Smooth muscle cell of the brain vasculature (primary cell): ENCODE data around the gene FAM107B.
"Not testable (repeated sequence)": the region's sequence is repeated elsewhere in the genome, so short reads cannot be mapped to it uniquely, and the experiment has no call there.

Experiments used
- DNase-seq: peaks from one replicate; pipeline ENCODE4 v3.0.0-alpha.2; 2012; ENCODE audit warnings: low read depth, low spot score

Gene FAM107B

DNA sequence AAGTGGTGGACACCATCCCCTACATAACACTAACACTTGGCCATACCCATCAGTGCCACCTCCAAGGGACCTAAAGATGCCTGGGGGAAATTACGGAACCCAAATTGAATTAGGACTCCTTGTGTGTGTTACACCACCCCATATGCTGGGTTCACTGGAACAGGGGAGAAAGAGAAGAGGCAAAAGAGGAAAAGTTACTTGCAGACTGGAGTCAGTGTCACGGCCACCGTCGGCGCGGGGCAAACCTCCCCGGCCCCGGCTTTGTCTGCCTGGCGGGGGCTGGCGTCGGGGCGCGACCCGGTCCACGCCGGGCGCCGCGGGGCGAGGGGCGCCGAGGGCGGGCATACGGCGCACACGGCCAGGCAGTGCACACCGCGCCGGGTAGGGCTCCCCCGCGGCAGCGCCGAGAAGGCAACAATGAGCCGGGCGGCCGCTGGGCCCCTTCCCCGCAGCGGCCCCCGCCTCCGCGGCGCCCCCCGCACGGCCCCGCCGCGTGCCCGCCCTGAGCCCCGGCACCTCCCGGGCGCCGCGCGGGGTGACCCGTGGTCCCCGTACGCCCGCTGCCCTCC is 171.1 kb downstream of the FAM107B start:
- no peak for DNase-seq

GRCh38 chr10:14602807-14603533 is 171.7 kb downstream of the FAM107B start:
- no peak for DNase-seq

DNA sequence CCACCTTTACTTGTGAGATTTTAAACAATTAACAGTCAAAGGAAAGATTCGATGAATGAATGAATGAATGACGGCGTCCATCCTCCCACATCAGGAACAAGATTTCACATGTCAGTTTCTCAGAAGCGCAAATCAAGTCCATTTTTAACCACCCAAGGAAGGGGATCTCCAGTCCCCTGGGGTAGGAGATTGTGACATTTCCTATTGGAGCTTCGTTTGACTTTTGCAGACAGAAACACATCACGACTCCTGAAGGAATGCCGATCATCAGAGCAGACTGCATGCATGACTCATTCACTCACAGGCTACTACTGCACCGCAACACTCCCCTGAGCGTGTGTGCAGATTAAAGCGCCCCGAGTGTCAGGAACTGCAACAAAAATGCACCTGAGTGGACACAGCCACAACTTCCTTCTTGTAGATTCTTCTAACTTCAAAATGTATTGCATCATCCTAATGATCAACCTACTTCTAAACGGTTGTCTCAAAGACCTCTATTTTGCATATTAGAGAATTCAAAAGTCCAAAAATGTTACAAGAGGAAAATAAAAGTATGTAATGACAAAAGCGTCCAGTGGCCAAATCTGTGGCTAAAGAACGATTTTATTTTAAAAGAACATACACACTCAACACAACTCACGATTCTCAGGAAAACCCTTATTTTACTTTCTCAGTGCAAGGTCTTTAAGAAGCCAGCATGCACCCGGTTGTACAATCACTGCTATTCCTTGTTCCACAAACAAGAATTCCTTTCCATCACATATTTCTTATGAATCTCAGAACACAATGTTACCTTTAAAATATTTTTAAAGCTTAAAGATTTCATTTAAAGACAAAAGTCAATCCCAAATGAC is 172.6 kb downstream of the FAM107B start:
- DNase-seq, result no peak

DNA sequence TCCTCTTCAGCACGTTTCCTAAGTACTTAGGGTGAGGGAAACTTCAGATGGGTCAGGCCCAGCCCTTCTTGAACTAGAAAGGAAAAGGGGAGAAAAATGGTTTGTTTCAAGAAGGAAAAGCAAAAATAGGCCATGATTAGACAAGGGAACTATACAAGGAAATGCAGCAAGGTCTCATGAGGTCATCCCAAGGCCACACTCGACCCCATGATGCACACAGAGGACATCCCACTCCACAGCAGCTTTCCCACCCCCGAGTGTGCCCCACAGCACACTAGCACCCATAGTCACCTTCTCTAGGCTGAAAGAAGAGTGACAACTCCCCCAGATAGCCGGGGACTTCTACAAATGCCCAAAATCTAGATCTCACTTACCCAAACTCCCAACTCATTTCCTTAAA is 173.4 kb downstream of the FAM107B start:
- DNase-seq, result no peak

GRCh38 chr10:14600065-14600464 is 174.6 kb downstream of the FAM107B start:
- no peak for DNase-seq

DNA sequence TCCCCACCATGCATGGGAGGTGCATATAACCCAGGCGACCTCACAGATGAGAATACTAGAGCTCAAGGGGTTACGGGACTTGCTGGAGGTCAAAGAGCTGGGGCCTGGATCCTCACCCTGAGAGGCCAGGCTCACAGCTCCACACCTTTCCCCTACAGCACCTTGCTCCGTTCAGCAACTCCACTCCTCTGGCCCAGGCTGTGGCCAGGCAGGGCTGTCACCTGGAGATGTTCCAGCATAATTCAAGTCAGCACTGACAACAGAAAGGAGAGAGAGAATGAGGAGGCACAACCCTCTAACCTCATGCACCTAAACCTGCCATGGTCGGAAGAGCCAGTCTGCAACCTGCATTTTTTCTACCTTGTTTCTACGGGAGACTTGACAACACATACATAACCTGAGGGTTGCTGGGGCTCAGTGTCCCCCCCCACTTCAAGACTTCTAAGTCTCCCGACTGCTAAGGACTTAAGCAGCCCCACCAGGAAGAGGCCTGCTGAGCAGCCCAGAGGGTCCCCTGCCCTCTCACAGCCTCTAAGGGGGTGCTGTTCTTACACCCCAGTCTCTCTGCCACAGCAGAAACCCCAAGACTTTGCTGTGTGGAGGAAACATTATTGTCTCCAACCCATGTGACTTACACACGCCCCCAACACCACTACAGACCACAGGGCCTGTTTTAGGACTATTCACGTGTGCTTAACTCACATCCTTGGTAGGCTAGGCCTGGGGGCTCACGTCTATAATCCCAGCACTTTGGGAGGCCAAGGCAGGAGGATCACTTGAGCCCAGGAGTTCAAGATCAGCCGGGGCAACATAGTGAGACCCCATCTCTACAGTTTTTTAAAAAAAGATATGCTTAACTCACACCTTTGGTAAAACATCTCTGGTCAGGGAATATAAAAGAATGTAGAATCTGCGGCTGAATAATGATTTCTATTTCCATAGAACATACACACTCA is 175.6 kb downstream of the FAM107B start:
- DNase-seq, result no peak

DNA sequence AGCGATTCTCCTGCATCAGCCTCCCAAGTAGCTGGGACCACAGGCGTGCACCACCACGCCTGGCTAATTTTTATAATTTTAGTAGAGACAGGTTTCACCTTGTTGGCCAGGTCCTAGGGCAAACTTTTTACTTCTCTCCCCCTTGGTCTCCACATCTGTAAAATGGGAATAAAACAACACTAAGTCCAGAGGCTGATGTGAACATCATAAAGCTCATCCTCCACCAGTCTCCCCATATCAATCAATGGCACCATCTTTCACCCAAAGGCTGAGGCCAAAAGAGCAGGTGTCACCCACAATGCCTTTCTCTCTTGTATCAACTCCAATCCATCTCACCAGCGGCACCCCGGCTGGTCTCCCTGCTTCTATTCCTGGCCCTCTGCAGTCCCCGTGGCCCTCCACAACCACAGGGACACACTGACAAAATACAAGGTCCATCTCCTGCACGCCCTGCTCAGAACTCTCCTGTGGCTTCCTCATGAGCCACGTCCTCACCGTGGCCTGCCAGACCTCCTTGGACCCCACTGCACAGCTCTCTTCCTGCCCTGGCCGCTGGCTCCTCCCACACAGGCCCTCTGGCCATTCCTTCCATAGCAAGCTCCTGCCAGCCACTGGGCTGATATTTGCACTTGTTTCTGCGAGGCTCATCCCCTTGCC is 179.0 kb downstream of the FAM107B start:
- no peak for DNase-seq

- no peak for DNase-seq
These were observed 179.7 kb downstream of the FAM107B start for GRCh38 chr10:14594878-14595525.

GRCh38 chr10:14593806-14594205 is 180.9 kb downstream of the FAM107B start:
- no peak for DNase-seq

GRCh38 chr10:14592566-14592965 is 182.1 kb downstream of the FAM107B start:
- DNase-seq, result no peak

- no peak for DNase-seq
These were observed 182.7 kb downstream of the FAM107B start for GRCh38 chr10:14592026-14592425.

- not testable (repeated sequence) for DNase-seq
These were observed 185.8 kb downstream of the FAM107B start for GRCh38 chr10:14588938-14589294.

- DNase-seq, result no peak
These were observed 186.4 kb downstream of the FAM107B start for GRCh38 chr10:14588084-14588937.

DNA sequence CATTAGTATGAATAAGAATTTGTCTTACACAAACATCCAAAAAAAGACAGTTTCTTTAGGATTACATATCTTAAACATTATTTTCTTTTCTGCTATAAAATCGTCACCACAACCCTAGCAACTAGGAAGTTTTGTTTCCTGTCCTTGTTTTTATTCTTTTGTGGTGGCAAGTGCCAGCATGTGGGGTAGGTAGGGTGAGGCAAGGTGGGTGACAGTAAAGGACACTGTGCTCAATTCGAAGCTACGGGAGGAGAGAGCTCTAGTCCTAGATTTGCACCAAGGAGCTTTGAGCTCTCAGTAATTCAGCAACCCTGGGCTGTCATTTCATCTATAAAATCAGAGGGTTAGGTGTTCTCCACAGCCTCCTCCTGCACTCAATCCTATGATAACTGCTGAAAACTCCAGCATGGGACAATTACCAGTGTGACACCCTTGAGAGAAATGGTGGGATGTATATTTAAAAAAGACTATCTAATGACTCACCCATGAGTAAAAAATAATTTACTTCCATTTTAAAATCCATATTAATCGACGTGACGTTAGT is 187.1 kb downstream of the FAM107B start:
- no peak for DNase-seq

DNA sequence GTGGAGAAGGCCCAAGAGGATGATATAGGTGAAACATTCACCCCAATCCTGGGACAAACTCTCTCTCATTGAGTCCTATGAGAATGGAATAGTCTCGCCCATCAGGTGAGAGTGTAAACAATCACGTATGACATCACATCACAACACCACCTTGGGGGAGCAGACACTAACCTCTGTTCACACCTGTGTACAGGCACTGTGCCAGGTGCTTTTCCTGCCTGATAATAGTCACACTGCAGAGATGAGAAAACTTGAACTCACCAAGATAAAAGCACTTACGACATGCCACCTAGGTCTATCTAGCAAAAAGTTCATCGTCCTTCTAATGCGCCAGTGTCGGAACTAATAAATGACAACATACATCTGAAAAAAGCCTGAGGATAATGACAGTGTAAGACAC is 187.8 kb downstream of the FAM107B start:
- no peak for DNase-seq

DNA sequence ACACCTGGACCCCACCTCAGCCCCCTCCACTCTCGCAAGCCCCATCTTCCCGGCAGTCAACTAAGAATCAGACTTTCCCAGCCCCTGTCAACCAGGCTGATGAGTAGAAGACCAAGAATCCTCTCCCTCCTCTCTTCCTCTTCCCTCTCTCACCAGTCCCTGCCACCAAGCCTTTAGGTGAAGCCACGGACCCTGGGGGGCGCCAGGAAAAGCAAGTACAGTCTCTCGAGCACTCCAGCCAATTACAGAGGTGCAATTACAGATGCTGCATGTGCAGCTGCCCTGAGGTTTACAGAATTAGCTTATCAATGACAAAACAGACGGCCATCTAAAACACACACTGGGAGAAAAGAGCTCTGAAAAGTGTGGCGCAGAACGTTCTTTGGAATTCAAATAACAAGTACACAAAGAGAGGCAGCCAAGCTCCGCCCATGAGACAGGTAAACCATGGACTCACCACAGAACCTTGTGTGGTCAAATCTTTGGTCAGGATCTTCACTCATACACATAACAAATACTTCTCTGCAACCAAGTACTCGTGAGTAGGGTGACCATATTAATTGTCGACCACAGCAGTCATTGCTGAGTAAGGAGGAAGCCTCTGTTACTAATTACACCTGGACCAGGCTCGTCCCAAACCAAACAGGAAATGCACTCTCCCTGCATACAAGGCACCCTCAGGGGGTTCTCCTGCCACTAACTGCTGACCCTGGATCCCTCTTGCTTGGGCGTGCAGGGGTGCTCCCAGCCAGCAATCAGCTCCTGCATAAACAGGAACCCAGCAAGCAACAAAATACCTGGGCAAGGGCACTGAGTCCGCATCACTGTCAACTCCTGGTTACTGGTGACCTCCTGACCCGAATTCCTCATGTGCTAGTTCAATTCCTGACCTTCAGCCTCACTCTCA is 189.2 kb downstream of the FAM107B start:
- no peak for DNase-seq

DNA sequence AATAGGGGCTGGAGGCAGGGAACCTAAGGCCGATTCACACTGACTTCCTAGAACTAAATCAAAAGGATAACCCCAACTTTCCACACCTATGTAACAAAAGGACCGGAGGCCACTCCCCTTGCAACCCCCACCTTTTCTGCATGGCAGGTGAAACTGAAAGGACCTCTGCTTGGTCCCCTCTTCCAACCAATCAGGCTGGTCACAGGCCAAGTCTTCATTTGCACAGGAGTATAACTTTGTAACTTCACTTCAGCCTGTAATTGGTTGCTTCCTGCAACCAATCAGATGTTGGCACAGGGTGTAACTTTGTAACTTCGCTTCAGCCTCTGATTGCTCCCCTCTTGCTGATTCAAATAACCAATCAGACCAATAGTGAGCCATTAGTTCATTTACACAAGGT is 190.0 kb downstream of the FAM107B start:
- no peak for DNase-seq

DNA sequence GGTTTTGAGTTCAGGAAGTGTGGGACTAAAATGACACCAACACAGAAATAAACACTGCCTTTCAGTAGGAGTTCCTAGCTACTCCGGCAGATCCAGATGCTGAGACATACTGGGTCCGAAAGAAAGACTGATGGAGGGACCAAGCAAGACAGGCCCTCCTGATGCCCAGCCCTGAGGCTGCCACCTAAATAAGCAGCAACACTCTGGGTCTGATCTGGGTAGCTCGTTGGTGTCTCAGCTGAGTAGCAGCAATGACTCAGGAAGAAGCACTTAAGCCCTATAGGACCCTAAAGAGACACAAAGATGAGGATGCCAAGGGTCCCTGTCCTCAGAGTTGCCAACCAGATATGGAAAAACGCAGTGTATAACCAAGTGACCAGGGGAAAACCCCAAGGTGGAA is 190.7 kb downstream of the FAM107B start:
- no peak for DNase-seq
